IPS DF 19.7 (cell line): ENCODE results near the gene RASAL1.

Experiments
- DNase-seq: peaks from one replicate; pipeline ENCODE4 v3.0.0-alpha.2; 2013; ENCODE audit warnings: low read depth, low spot score

RASAL1 gene

GRCh38 chr12:113135178-113136127 is at the start of gene RASAL1:
TSS of gene RASAL1 (minus strand) at chr12:113135761. CDS start at chr12:113135462, 299 bp downstream.
- no peak for DNase-seq

- DNase-seq = peak; percentile 42
Observed at GRCh38 chr12:113184900-113185179, 49.3 kb upstream of the RASAL1 start.

- DNase-seq = no peak
Observed at GRCh38 chr12:113184098-113184899, 48.7 kb upstream of the RASAL1 start.

- DNase-seq = no peak
Observed at GRCh38 chr12:113183030-113183589, 47.5 kb upstream of the RASAL1 start.

- no peak for DNase-seq
Observed at GRCh38 chr12:113181975-113182374, 46.4 kb upstream of the RASAL1 start.

- no peak for DNase-seq
Observed at GRCh38 chr12:113180333-113180732, 44.8 kb upstream of the RASAL1 start.

- DNase-seq = no peak
Observed at GRCh38 chr12:113179023-113179422, 43.5 kb upstream of the RASAL1 start.

GRCh38 chr12:113174461-113175384 is 39.2 kb upstream of the RASAL1 start:
- no peak for DNase-seq

GRCh38 chr12:113173081-113173698 is 37.6 kb upstream of the RASAL1 start:
- no peak for DNase-seq

GRCh38 chr12:113172185-113172584 is 36.6 kb upstream of the RASAL1 start:
- no peak for DNase-seq

- no peak for DNase-seq
Observed at GRCh38 chr12:113171543-113171942, 36.0 kb upstream of the RASAL1 start.

- no peak for DNase-seq
Observed at GRCh38 chr12:113170926-113171325, 35.4 kb upstream of the RASAL1 start.

GRCh38 chr12:113170457-113170856 is 34.9 kb upstream of the RASAL1 start:
- no peak for DNase-seq

GRCh38 chr12:113169697-113170096 is 34.1 kb upstream of the RASAL1 start:
- DNase-seq = no peak

- no peak for DNase-seq
Observed at GRCh38 chr12:113167868-113168267, 32.3 kb upstream of the RASAL1 start.

- DNase-seq = no peak
Observed at GRCh38 chr12:113165521-113166450, 30.2 kb upstream of the RASAL1 start.

GRCh38 chr12:113164014-113164413 is 28.5 kb upstream of the RASAL1 start:
- DNase-seq = no peak

GRCh38 chr12:113163030-113163360 is 27.4 kb upstream of the RASAL1 start:
- no peak for DNase-seq

- no peak for DNase-seq
Observed at GRCh38 chr12:113162102-113163029, 26.8 kb upstream of the RASAL1 start.
